ENCODE measurements around the gene BABAM2. TPM values are rescaled to one million over a fixed set of nuclear protein-coding genes. Genes with fewer than 3 reads are reported as not detected.

Gene BABAM2
- total and polyA plus RNA-seq, 10 of the 15 experiments (the other 5 are each of a cell fraction or from before 2014, with no cell fraction given), result 30.7 to 59.9 (median 44.5) TPM

DNA sequence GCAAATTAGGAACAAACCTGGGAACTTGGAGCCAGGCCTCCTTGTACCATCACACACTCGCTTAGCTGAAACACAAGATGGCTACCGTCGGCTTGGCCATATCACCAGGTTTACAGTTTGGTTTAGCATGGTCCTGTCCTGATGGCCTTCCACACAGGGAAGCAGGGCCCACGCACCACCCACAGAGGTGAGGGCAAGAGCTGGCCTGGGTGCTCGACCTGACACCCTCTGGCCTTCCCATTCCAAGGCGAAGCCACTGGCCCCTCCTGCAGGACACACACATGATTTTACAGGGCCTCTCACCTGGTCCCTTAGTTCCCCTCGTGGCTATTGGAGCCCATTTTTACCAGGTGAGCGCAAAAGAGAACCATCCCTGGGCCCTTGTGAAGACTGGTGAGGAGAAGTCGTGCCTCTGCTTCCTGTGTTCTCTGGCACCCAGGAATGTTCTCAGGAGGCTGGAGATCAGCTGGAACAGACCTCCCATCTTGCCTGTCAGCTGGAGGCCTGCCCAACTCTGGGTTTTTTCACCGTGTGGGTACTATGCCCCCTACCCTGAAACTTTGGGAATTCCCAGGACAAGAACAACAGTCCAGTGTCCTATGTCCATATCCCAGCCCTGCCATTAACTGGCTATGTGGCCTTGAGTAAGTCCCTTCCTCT, 449.1 kb downstream of the BABAM2 start:
- ATAC-seq (no peak), FAIRE-seq (no peak)
- WGBS (ENCODE audit: insufficient coverage, insufficient replicate concordance, low lambda C conversion rate, missing lambda C conversion rate), result 73% methylated on average over 10 of the region's 10 CpGs

DNA sequence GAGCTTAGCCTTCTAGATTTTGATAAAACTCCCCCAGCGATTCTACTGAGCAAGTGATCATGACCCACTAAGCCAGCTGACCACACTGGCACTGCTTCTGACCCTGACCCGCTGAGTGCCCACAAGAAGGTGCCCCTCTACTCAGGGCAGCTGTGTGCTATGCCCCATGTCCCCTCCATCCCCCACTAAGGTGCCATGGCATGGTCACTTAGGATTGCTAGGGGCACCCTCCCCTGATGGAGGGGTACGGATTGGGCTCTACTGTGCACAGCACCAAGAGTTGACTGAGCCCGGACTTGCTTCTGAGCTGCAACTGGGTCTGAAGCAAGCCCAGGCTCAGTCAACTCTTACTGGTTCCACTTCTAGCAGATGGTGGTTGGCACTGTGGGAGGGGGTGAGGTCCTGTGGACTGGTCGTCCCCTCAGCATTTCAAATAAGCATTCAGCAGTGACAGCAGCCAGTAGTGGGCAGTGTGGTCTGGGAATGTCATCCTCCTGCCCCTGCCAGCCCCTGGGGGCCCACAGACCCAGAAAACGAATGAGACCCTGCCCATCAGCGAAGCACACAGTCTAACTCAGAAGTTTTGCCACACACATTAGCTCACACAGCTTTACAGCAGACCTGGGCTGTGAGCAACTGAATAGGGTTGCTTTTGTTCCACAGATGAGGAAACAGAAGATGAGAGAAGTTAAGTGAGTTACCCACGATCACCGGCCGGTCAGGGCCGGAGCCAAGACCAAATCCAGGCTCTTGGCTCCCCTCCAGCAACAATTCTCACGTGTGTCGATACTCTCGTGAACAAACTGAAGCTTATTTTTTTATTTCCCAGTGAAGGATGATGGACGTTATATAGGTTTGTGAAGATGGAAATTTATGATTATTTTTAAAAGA, 450.0 kb downstream of the BABAM2 start:
- intact Hi-C loops (cut with micrococcal nuclease; ENCODE audit: unreplicated experiment), result no loop called here
- ChIA-PET SMC1A (ENCODE audit: uncharacterized antibody, unreplicated experiment) (no interaction called here), RAD21 (ENCODE audit: unreplicated experiment) (no interaction called here), CTCF (interaction anchor here (0.6 kb wide), 1 partner anchor 65 kb away, joined by 4 read pairs; no protein-coding TSS in a partner anchor), POLR2A (interaction anchor here (0.9 kb wide), 1 partner anchor 9 kb away, joined by 3 read pairs; no protein-coding TSS in a partner anchor)
- H3K79me2 ChIP-seq (ENCODE audit: control insufficient read depth, insufficient read depth, low read length), result no peaks in the 10 kb centered on the region
- no peaks in the 10 kb centered on the region for H3K9me3 ChIP-seq (replicated peaks; ENCODE audit: control insufficient read depth, insufficient read depth, low read length)
- no peak for DNase-seq (ENCODE audit: low read depth, low spot score)
- no peaks in the 10 kb centered on the region for H3K36me3 ChIP-seq (ENCODE audit: control insufficient read depth in 2 of 2, insufficient read depth in 2 of 2, low read length in 1 of 2)
- WGBS (ENCODE audit: insufficient coverage, insufficient replicate concordance, low lambda C conversion rate, missing lambda C conversion rate), result 62% methylated on average over 15 of the region's 15 CpGs
- H3K4me3 ChIP-seq, result no peak overlapping the region
- no peak for TF ChIP-seq BACH1 (IDR thresholded peaks at IDR 0.05; ENCODE audit: borderline replicate concordance)
- no peaks in the 10 kb centered on the region for H4K20me1 ChIP-seq (ENCODE audit: control insufficient read depth, insufficient read depth)
- in situ Hi-C loops (cut with MboI), result no loop called here
- no TSS peak for BruUV-seq (replicated peaks)
- H3K9ac ChIP-seq (ENCODE audit: control insufficient read depth, insufficient read depth, low read length), result no peak overlapping the region
- H2AFZ ChIP-seq (ENCODE audit: control insufficient read depth, low read depth, low read length), result no peak overlapping the region
- no peak overlapping the region for H3K27ac ChIP-seq (ENCODE audit: control insufficient read depth, insufficient read depth)
- H3K27me3 ChIP-seq (replicated peaks in 1 of 2; ENCODE audit: control insufficient read depth in 2 of 2, insufficient read depth in 2 of 2, low read length in 1 of 2), result no peaks in the 10 kb centered on the region
- no peak overlapping the region for H3K4me2 ChIP-seq (ENCODE audit: control insufficient read depth, insufficient read depth)
- H3K4me1 ChIP-seq (ENCODE audit: control insufficient read depth, insufficient read depth, low read length), result no peaks in the 10 kb centered on the region
- ATAC-seq, result no peak
- no peak for FAIRE-seq

More for the DNA sequence above, 449.1 kb downstream of the BABAM2 start:
- no peak for DNase-seq (ENCODE audit: low read depth, low spot score)
- Histone ChIP-seq H3K27ac (ENCODE audit: control insufficient read depth, insufficient read depth) (no peak overlapping the region), H3K4me1 (ENCODE audit: control insufficient read depth, insufficient read depth, low read length) (no peaks in the 10 kb centered on the region), H2AFZ (ENCODE audit: control insufficient read depth, low read depth, low read length) (no peak overlapping the region), H3K4me3 (no peak overlapping the region), H3K9me3 (replicated peaks; ENCODE audit: control insufficient read depth, insufficient read depth, low read length) (no peaks in the 10 kb centered on the region), H3K36me3 (ENCODE audit: control insufficient read depth in 2 of 2, insufficient read depth in 2 of 2, low read length in 1 of 2) (no peaks in the 10 kb centered on the region), H3K27me3 (replicated peaks in 1 of 2; ENCODE audit: control insufficient read depth in 2 of 2, insufficient read depth in 2 of 2, low read length in 1 of 2) (no peaks in the 10 kb centered on the region), H3K4me2 (ENCODE audit: control insufficient read depth, insufficient read depth) (no peak overlapping the region), H4K20me1 (ENCODE audit: control insufficient read depth, insufficient read depth) (no peaks in the 10 kb centered on the region), H3K79me2 (ENCODE audit: control insufficient read depth, insufficient read depth, low read length) (no peaks in the 10 kb centered on the region), H3K9ac (ENCODE audit: control insufficient read depth, insufficient read depth, low read length) (no peak overlapping the region)
- CTCF ChIA-PET, result interaction anchor here (0.6 kb wide), 1 partner anchor 64 kb away, joined by 4 read pairs; no protein-coding TSS in a partner anchor
- RAD21 ChIA-PET (ENCODE audit: unreplicated experiment), result no interaction called here
- SMC1A ChIA-PET (ENCODE audit: uncharacterized antibody, unreplicated experiment), result no interaction called here
- BruUV-seq (replicated peaks), result no TSS peak
- TF ChIP-seq, protein P1, sequence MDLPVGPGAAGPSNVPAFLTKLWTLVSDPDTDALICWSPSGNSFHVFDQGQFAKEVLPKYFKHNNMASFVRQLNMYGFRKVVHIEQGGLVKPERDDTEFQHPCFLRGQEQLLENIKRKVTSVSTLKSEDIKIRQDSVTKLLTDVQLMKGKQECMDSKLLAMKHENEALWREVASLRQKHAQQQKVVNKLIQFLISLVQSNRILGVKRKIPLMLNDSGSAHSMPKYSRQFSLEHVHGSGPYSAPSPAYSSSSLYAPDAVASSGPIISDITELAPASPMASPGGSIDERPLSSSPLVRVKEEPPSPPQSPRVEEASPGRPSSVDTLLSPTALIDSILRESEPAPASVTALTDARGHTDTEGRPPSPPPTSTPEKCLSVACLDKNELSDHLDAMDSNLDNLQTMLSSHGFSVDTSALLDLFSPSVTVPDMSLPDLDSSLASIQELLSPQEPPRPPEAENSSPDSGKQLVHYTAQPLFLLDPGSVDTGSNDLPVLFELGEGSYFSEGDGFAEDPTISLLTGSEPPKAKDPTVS (IDR thresholded peaks at IDR 0.05; ENCODE audit: low read depth, low read length), result no peak
- POLR2A ChIA-PET, result no interaction called here
- in situ Hi-C loops (cut with MboI) (no loop called here), intact Hi-C loops (cut with micrococcal nuclease; ENCODE audit: unreplicated experiment) (no loop called here)
